Measurements from ENCODE around the gene DNAJB14.

- TF ChIP-seq CTCF (IDR thresholded peaks at IDR 0.05) (no peak), POLR2A (IDR thresholded peaks at IDR 0.05) (no peak), POLR2AphosphoS5 (IDR thresholded peaks at IDR 0.05; ENCODE audit: insufficient read depth in 1 of 2, low read depth in 1 of 2) (no peak)
Observed at GRCh38 chr4:99960648-99961047, 14.2 kb upstream of the DNAJB14 start.
